DLD1 (cell line): Measurements from ENCODE around the gene GGA1.
"Not testable (repeated sequence)": the region's sequence is repeated elsewhere in the genome, so short reads cannot be mapped to it uniquely, and the experiment has no call there.

Experiments used
- in situ Hi-C: cut with HindIII; loops from 2 replicates; pipeline ENCODE4 v1.10.0; 2017; ENCODE audit warnings: low sequenced_read_pairs

The GGA1 gene

GRCh38 chr22:37643225-37643847 lies 34.7 kb downstream of the GGA1 start:
- in situ Hi-C loops = no loop called here

DNA sequence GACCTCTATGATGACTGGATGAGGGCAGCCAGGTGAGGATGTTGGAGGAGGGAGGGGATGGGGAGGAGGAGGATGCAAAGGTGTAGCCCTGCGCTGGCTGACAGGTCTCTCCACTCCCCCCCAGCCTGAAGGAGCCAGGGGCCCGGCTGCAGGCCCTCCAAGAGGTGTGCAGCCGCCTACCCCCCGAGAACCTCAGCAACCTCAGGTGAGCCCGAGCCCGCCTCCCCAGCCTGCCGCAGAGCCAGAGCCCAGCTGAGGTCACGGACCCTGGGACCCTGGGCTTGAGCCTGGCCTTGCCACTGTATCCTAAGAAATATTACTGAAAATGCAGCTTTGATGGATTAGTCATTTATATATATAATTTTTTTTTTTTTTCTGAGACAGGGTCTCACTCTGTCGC lies 38.7 kb downstream of the GGA1 start:
- in situ Hi-C loops = no loop called here

- in situ Hi-C loops = no loop called here
Observed at GRCh38 chr22:37647928-37648327, 39.3 kb downstream of the GGA1 start.

DNA sequence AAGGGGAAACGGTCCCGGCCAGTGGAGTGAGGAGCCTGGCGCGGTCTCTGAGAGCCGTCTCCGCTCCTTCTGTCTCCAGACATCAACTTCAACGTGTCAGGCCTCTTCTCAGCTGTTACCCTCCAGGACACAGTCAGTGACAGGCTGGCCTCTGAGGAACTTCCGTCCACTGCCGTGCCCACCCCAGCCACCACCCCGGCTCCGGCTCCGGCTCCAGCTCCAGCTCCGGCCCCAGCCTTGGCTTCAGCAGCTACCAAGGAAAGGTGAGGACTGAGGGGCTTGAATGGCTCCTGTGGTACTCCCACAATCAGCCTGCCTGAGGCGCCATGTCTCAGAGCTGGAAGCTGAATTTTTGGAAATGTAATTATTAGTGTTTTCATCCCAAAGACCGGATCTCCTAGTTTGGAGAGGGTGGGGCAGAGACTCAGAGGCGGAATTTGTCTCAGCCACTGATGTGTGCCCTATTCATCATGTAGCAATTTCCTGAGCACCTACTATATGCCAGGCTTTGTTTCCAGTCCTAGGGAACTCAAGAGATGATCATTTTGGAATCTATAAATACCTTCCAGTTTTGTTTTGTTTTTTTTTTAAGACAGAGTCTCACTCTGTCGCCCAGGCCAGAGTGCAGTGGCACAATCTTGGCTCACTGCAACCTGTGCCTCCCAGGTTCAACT lies 42.0 kb downstream of the GGA1 start:
- in situ Hi-C loops = no loop called here

DNA sequence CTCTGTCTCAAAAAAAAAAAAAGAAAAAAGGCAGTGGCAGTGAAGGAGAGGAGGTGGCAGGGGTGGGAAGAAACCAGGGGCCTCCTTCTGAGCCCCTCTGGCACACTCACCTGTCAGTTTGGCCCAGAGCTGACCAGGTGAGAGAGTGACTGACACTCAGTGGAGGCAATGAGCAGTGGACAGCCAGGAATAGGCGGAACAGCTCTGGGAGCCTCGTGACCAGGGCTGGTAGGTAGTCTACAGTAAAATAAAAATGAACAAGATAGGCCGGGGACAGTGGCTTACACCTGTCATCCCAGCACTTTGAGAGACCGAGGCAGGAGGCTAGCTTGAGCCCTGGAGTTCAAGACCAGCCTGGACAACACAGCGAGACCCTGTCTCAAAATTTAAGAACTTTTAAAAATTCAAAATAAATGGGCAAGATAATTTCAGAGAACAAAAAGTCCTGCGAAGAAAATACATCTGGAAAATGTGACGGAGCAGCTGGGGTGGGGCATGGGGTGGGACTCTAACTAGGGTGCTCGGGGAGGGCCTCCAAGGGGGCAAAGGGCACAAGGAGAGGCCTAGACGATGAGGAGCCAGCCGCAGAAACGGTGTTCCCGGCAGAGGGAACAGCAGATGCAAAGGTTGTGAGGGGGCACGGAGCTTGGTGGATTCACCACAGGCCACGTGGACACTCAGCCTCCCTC lies 46.1 kb downstream of the GGA1 start:
- in situ Hi-C loops = no loop called here

- in situ Hi-C loops = no loop called here
Observed at GRCh38 chr22:37655252-37655563, 46.6 kb downstream of the GGA1 start.

- in situ Hi-C loops = not testable (repeated sequence)
Observed at GRCh38 chr22:37656583-37656982, 47.9 kb downstream of the GGA1 start.

- in situ Hi-C loops = no loop called here
Observed at GRCh38 chr22:37657590-37658132, 49.0 kb downstream of the GGA1 start.

DNA sequence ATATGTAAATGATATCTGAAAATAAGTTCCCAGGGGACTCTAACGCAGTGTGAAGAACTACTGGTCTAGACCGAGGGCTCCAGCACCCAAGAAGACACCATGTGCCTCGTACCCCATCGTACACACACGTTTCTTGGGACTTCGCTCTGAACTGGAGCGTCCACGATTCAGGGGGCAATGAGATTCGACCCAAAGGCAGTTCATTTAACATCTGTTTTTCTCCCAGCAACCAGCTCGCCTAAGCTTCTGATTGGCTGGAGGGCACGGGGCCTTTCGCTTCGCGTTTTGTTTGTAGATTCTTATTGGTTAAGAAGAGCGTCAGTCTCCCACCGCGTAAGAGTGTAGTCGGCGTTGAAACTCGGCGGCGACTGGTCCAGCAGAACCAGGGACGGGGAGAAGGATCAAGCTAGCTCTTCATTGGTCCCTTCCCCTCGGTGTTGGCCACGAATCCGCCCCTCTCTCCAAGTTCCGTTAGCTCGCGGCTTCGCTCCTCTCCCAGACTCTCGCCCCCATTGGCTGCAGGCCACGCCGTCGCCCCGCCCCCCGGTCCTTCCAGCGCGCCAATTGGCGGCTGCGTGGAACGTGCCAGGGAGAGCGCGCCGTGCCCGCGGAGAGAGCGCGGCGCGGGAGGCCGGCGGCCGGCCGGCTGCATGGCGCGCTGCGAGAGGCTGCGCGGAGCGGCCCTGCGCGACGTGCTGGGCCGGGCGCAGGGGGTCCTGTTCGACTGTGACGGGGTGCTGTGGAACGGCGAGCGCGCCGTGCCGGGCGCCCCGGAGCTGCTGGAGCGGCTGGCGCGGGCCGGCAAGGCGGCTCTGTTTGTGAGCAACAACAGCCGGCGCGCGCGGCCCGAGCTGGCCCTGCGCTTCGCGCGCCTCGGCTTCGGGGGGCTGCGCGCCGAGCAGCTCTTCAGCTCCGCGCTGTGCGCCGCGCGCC lies 49.8 kb downstream of the GGA1 start, which contains the start of gene PDXP:
TSS of gene PDXP (plus strand) at position 591 of the 933 bp plus-strand sequence. CDS start at position 651, 60 bp downstream.
- in situ Hi-C loops = no loop called here

GRCh38 chr22:37659066-37659896 lies 50.6 kb downstream of the GGA1 start:
- in situ Hi-C loops = no loop called here

DNA sequence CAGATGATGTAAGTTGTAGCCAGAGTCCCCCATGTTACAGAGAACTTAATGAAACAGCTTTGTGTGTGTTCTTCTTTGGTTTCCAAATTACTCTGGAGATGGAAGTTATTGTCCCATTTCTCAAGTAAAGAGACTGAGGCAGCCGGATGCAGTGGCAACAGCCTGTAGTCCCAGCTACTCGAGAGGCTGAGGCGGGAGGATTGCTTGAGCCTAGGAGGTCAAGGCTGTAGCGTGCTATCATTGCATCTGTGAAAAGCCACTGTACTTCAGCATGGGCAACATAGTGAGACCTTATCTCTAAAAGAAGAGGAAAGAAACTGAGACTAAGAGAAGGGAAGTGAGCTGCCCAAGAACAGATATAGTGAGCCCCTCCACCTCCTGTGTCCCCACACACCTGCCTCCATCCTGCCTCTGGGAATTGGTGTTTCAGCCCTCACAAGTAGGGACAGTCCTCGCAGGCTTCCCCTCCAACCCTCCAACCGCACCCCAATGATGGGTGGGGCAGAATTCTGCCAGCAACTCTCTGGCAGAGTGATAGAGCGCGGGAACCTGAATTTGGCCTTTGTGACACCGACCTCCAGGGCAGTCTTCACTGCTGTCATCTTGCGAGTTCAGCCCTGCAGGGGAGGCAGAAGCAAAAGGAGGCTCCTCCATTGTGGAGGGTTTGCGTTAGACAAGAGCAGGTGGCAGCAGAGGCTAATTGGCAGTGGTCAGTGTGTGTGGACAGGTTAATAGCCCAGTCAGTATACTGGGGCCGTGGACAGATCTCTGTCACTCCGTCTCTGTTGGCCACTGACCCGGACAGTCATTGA lies 51.5 kb downstream of the GGA1 start:
- in situ Hi-C loops = no loop called here

DNA sequence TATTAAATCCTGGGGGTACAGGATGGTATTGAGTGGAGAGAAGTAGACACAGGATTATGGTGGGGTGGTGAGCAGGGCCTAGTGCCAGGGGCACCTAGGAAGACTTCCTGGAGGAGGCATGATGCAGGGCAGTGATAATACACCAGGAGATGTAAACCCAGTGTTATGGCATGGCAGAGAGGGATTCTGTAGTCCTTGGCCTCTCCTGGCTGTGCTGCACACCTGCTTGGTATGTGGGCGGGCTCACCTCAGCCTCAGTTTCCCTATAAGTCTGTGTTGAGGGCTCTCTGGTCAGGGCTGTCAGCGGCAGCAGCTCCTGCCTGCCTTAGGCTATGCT lies 52.0 kb downstream of the GGA1 start:
- in situ Hi-C loops = no loop called here

- in situ Hi-C loops = no loop called here
Observed at GRCh38 chr22:37661160-37661924, 52.7 kb downstream of the GGA1 start.

DNA sequence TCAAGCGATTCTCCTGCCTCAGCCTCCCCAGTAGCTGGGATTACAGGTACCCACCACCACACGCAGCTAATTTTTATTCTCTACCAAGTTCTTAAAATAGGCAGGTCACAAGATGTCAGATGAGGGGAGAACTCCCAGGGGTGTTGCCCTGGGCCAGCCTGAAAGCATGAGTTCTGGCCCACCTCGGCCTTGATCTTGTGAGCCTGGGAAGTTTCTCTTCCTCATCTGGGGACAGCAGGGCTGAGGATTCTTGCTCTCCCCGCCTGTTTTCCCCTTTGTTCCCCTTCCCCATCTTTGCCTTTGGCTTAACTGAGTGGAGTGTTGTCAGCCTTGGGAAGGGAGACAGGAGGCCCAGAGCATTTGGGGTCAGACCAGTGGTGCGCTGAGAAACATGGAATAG lies 53.4 kb downstream of the GGA1 start:
- in situ Hi-C loops = no loop called here

DNA sequence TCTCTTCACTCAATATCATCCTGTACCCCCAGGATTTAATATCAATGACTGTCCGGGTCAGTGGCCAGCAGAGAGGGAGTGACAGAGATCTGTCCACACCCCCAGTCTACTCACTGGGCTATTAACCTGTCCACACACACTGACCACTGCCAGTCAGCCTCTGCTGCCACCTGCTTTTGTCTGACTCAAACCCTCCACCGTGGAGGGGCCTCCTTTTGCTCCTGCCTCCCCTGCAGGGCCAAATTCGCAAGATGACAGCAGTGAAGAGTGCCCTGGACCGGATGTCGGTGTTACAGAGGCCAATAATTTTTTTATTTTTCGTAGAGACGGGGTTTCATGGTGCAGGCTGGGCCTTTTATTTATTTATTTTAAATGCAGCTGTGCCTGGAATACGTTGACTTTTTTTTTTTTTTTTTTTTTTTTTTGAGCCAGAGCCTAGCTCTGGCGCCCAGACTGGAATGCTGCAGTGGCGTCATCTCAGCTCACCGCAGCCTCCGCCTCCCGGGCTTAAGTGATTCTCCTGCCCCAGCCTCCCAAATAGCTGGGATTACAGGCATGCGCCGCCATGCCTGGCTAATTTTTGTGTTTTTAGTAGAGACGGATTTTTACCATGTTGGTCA lies 55.0 kb downstream of the GGA1 start:
- in situ Hi-C loops = no loop called here

- in situ Hi-C loops = no loop called here
Observed at GRCh38 chr22:37664249-37665101, 55.8 kb downstream of the GGA1 start.

- in situ Hi-C loops = no loop called here
Observed at GRCh38 chr22:37665487-37665886, 56.9 kb downstream of the GGA1 start.
